Fibroblast of villous mesenchyme (primary cell): ENCODE results near the gene RBM19. TPM values are rescaled to one million over a fixed set of nuclear protein-coding genes. Genes with fewer than 3 reads are reported as not detected.

Experiments
- DNase-seq: peaks from one replicate; pipeline ENCODE4 v3.0.0-alpha.2; 2010; ENCODE audit warnings: low read depth
- H3K4me3 ChIP-seq: 2 replicates; pipeline ENCODE4 v1.5.1; 2011; ENCODE audit warnings: low read depth, mild to moderate bottlenecking, low read length
- CTCF ChIP-seq: IDR thresholded peaks from 2 replicates; pipeline ENCODE4 v1.5.1; 2012; ENCODE audit warnings: low read depth, mild to moderate bottlenecking, low read length; ENCODE audit not compliant: insufficient read depth
- total RNA-seq: library from RNA; depleted of rRNA; stranded (reverse); fragments of >200 nt; gene quantifications from 2 replicates; pipeline ENCODE4 v1.2.3, GENCODE V29; 2012

The RBM19 gene
- total RNA-seq, 1 donor: 26.8 TPM

- TF ChIP-seq CTCF: no peak
- no peak for DNase-seq
- no peak overlapping the region for H3K4me3 ChIP-seq
Observed at GRCh38 chr12:113897406-113897805, 68.7 kb downstream of the RBM19 start.

- TF ChIP-seq CTCF: no peak
- no peak for DNase-seq
- no peak overlapping the region for H3K4me3 ChIP-seq
Observed at GRCh38 chr12:113896841-113897240, 69.3 kb downstream of the RBM19 start.

GRCh38 chr12:113896194-113896593 lies 69.9 kb downstream of the RBM19 start:
- no peak overlapping the region for H3K4me3 ChIP-seq

GRCh38 chr12:113895176-113895575 lies 70.9 kb downstream of the RBM19 start:
- H3K4me3 ChIP-seq: no peak overlapping the region
- DNase-seq: no peak
- TF ChIP-seq CTCF: no peak

More at GRCh38 chr12:113896194-113896593, 69.9 kb downstream of the RBM19 start:
- TF ChIP-seq CTCF: no peak
- DNase-seq: no peak

GRCh38 chr12:113894697-113895096 lies 71.4 kb downstream of the RBM19 start:
- DNase-seq: no peak
- no peak overlapping the region for H3K4me3 ChIP-seq
- no peak for TF ChIP-seq CTCF

- H3K4me3 ChIP-seq: no peak overlapping the region
- TF ChIP-seq CTCF: no peak
- DNase-seq: no peak
Observed at GRCh38 chr12:113893221-113893620, 72.9 kb downstream of the RBM19 start.

- TF ChIP-seq CTCF: no peak
- no peak overlapping the region for H3K4me3 ChIP-seq
- no peak for DNase-seq
Observed at GRCh38 chr12:113892556-113892955, 73.6 kb downstream of the RBM19 start.
